Transverse colon (tissue), 4 donors: ENCODE measurements around the gene SHISA7.

ENCODE experiments used
- EP300 ChIP-seq: sonication (generic); formaldehyde crosslinking; IDR thresholded peaks from one replicate; pipeline ENCODE4 v1.6.1; 2017; ENCODE audit warnings: antibody characterized with exemption, low read depth
- POLR2A ChIP-seq: fragments of 450-650 bp; IDR thresholded peaks from one replicate; pipeline ENCODE4 v1.6.1; 2016; ENCODE audit warnings: antibody characterized with exemption, mild to moderate bottlenecking, moderate library complexity
- POLR2AphosphoS5 ChIP-seq, 3 donors: sonication (generic); formaldehyde crosslinking; IDR thresholded peaks; one replicate each; pipeline ENCODE4 v1.6.1; 2016; ENCODE audit warnings: antibody characterized with exemption in 3 of 3
- TF ChIP-seq, protein P1 (sequence below), 5 experiments: fragments of 200-600 bp in 3 of 5; fragments of 450-650 bp in 2 of 5; sonication (generic) in 3 of 5; IDR thresholded peaks; 1 replicate in 2 of 5; 2 replicates in 3 of 5; pipeline ENCODE4 v1.5.1; 2016 to 2017; ENCODE audit warnings: antibody characterized with exemption in 5 of 5, inconsistent platforms in 3 of 5, mild to moderate bottlenecking in 2 of 5, moderate library complexity in 1 of 5

DNA sequence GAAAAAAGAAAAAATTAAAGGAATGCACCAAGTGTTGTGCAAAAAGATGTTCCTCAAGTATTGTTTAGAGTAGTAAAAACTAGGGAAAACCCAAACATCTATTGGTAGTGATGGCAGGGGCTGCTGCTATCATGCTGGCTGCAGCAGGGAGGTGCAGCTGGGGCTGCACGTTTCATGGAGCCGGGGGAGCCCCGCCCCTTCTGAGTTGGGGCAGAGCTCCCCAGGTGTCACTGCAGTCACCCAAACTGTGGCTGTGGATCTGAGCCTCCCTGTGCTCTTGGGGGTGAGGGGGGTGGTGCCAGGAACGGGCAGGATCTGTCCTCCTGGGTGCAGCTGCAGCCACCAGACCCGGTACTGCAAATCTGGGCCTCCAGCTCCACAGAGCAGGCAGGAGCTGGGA is 24.0 kb downstream of the SHISA7 start:
- TF ChIP-seq, protein P1, sequence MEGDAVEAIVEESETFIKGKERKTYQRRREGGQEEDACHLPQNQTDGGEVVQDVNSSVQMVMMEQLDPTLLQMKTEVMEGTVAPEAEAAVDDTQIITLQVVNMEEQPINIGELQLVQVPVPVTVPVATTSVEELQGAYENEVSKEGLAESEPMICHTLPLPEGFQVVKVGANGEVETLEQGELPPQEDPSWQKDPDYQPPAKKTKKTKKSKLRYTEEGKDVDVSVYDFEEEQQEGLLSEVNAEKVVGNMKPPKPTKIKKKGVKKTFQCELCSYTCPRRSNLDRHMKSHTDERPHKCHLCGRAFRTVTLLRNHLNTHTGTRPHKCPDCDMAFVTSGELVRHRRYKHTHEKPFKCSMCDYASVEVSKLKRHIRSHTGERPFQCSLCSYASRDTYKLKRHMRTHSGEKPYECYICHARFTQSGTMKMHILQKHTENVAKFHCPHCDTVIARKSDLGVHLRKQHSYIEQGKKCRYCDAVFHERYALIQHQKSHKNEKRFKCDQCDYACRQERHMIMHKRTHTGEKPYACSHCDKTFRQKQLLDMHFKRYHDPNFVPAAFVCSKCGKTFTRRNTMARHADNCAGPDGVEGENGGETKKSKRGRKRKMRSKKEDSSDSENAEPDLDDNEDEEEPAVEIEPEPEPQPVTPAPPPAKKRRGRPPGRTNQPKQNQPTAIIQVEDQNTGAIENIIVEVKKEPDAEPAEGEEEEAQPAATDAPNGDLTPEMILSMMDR (IDR thresholded peaks at IDR 0.05) = no peak
- no peak for TF ChIP-seq POLR2AphosphoS5 (IDR thresholded peaks at IDR 0.05)
- no peak for TF ChIP-seq POLR2A
- no peak for TF ChIP-seq EP300
